Iris pigment epithelial cell (primary cell): ENCODE data around the gene GALR3.

Experiments used
- DNase-seq: peaks from one replicate; pipeline ENCODE4 v3.0.0-alpha.2; 2011; ENCODE audit warnings: low read depth

The GALR3 gene

GRCh38 chr22:37824674-37825641 lies 1.8 kb downstream of the GALR3 start:
- peak; percentile 53 for DNase-seq

- DNase-seq, result no peak
Measured at GRCh38 chr22:37827056-37827455, 3.9 kb downstream of the GALR3 start.

- DNase-seq, result no peak
Measured at GRCh38 chr22:37830093-37830842, 7.1 kb downstream of the GALR3 start.

- DNase-seq, result no peak
Measured at GRCh38 chr22:37831472-37831871, 8.3 kb downstream of the GALR3 start.

GRCh38 chr22:37832022-37832857 lies 9.1 kb downstream of the GALR3 start:
- no peak for DNase-seq

GRCh38 chr22:37842015-37842793 lies 19.0 kb downstream of the GALR3 start:
- no peak for DNase-seq

GRCh38 chr22:37843741-37844089 lies 20.5 kb downstream of the GALR3 start:
- DNase-seq, result no peak

GRCh38 chr22:37844904-37845329 lies 21.7 kb downstream of the GALR3 start:
- DNase-seq, result no peak

GRCh38 chr22:37846433-37846832 lies 23.3 kb downstream of the GALR3 start:
- DNase-seq, result no peak

- peak; percentile 42 for DNase-seq
Measured at GRCh38 chr22:37848587-37849088, 25.5 kb downstream of the GALR3 start.

GRCh38 chr22:37849089-37849751 lies 26.0 kb downstream of the GALR3 start, which contains the start of gene EIF3L:
Gene EIF3L (plus strand): TSS chr22:37849419. CDS start chr22:37849450, 31 bp downstream.
- peak; percentile 94 for DNase-seq

GRCh38 chr22:37850801-37851200 lies 27.6 kb downstream of the GALR3 start:
- DNase-seq, result no peak

- no peak for DNase-seq
Measured at GRCh38 chr22:37852418-37852817, 29.2 kb downstream of the GALR3 start.

GRCh38 chr22:37854946-37855345 lies 31.8 kb downstream of the GALR3 start:
- DNase-seq, result no peak

GRCh38 chr22:37855462-37855861 lies 32.3 kb downstream of the GALR3 start:
- DNase-seq, result no peak

GRCh38 chr22:37860796-37861421 lies 37.7 kb downstream of the GALR3 start:
- DNase-seq, result no peak

GRCh38 chr22:37862570-37863325 lies 39.6 kb downstream of the GALR3 start:
- no peak for DNase-seq

- no peak for DNase-seq
Measured at GRCh38 chr22:37865510-37865909, 42.3 kb downstream of the GALR3 start.

GRCh38 chr22:37870273-37870672 lies 47.1 kb downstream of the GALR3 start:
- peak; percentile 39 for DNase-seq
